ENCODE data around the gene DGKG. TPM values are rescaled to one million over a fixed set of nuclear protein-coding genes. Genes with fewer than 3 reads are reported as not detected.

The DGKG gene
- total and polyA plus RNA-seq, 9 of the 15 experiments (the other 6 are each of a cell fraction or from before 2014, with no cell fraction given): 0.01 to 0.36 (median 0.15) TPM

- TF ChIP-seq CCAR2 (IDR thresholded peaks at IDR 0.05; ENCODE audit: low read depth, low read length) (no peak), TRIM28 (IDR thresholded peaks at IDR 0.05) (no peak), IRF2 (CRISPR knock-in tag; IDR thresholded peaks at IDR 0.05) (no peak), SIX5 (IDR thresholded peaks at IDR 0.05; ENCODE audit: borderline replicate concordance in 1 of 2, insufficient read depth in 1 of 2, low read depth in 1 of 2, low read length in 2 of 2) (no peak), RFX5 (IDR thresholded peaks at IDR 0.05; ENCODE audit: low read depth, low read length) (no peak), NFIX (CRISPR knock-in tag; IDR thresholded peaks at IDR 0.05; ENCODE audit: low read depth) (no peak), ZNF431 (CRISPR knock-in tag; IDR thresholded peaks at IDR 0.05) (no peak), TCF7L2 (IDR thresholded peaks at IDR 0.05; ENCODE audit: low read depth, low read length) (no peak), KLF16 (IDR thresholded peaks at IDR 0.05) (no peak), SOX6 (IDR thresholded peaks at IDR 0.05) (0 out of 2 replicates have a peak, but pooled peaks have one; percentile 19), SPI1 (IDR thresholded peaks at IDR 0.05; ENCODE audit: borderline replicate concordance, low read depth, low read length) (no peak), FOXO4 (CRISPR knock-in tag; IDR thresholded peaks at IDR 0.05) (no peak), FOXP4 (CRISPR knock-in tag; IDR thresholded peaks at IDR 0.05; ENCODE audit: borderline replicate concordance) (no peak), PHB (CRISPR knock-in tag; IDR thresholded peaks at IDR 0.05) (no peak), SRSF7 (optimal IDR thresholded peaks at IDR 0.05; ENCODE audit: low read depth, low read length) (no peak), BDP1 (IDR thresholded peaks at IDR 0.05; ENCODE audit: insufficient read depth, insufficient read length) (no peak), ZNF197 (CRISPR knock-in tag; IDR thresholded peaks at IDR 0.05; ENCODE audit: low read depth) (no peak)
- TF ChIP-seq, protein P1, sequence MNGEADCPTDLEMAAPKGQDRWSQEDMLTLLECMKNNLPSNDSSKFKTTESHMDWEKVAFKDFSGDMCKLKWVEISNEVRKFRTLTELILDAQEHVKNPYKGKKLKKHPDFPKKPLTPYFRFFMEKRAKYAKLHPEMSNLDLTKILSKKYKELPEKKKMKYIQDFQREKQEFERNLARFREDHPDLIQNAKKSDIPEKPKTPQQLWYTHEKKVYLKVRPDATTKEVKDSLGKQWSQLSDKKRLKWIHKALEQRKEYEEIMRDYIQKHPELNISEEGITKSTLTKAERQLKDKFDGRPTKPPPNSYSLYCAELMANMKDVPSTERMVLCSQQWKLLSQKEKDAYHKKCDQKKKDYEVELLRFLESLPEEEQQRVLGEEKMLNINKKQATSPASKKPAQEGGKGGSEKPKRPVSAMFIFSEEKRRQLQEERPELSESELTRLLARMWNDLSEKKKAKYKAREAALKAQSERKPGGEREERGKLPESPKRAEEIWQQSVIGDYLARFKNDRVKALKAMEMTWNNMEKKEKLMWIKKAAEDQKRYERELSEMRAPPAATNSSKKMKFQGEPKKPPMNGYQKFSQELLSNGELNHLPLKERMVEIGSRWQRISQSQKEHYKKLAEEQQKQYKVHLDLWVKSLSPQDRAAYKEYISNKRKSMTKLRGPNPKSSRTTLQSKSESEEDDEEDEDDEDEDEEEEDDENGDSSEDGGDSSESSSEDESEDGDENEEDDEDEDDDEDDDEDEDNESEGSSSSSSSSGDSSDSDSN (IDR thresholded peaks at IDR 0.05; ENCODE audit: borderline replicate concordance in 1 of 2, low read depth in 2 of 2, low read length in 2 of 2): no peak
Observed at GRCh38 chr3:186241910-186242821, 119.9 kb downstream of the DGKG start (continued).
